Endothelial cell of umbilical vein (primary cell): ENCODE measurements around the gene SYNPO2. TPM values are rescaled to one million over a fixed set of nuclear protein-coding genes. Genes with fewer than 3 reads are reported as not detected.

Experiments
- BruUV-seq: library from RNA; stranded (reverse); fragments of 400-500 nt; replicated peaks from 2 replicates; lab custom pipeline; 2021; lab: Mats Ljungman, UMichigan
- CTCF ChIA-PET: fragments of 300-600, 350-600 bp; sonication (Branson Sonifier 250); formaldehyde crosslinking; loops from one replicate; lab custom pipeline; 2021; ENCODE audit warnings: antibody characterized with exemption, inconsistent platforms; lab: Charles Lee
- POLR2A ChIA-PET: fragments of 300-600, 350-600 bp; sonication (Branson Sonifier 250); formaldehyde crosslinking; loops from one replicate; lab custom pipeline; 2021; ENCODE audit warnings: antibody characterized with exemption, inconsistent platforms; lab: Charles Lee
- DNase-seq: peaks from one replicate; pipeline ENCODE4 v3.0.0-alpha.2; 2011; ENCODE audit warnings: low read depth, low spot score
- FAIRE-seq: peaks from 2 replicates; lab custom pipeline; 2011; peaks lifted over from hg19 to GRCh38; lab: Jason Lieb, UNC
- H2AFZ ChIP-seq: 2 replicates; pipeline ENCODE4 v1.6.0; 2012; ENCODE audit warnings: low read depth, low read length, control low read depth, inconsistent platforms
- H3K27ac ChIP-seq: 2 replicates; pipeline ENCODE4 v1.5.1; 2011; ENCODE audit warnings: low read depth, mild to moderate bottlenecking, control low read depth, low read length, moderate library complexity; ENCODE audit not compliant: insufficient read depth
- H3K27me3 ChIP-seq, 2 experiments: 2 replicates each; pipeline versions ENCODE4 v1.6.0 to v1.6.1; 2011; ENCODE audit warnings: low read length in 2 of 2, mixed read lengths in 1 of 2; ENCODE audit not compliant: control insufficient read depth in 2 of 2, insufficient read depth in 2 of 2
- H3K36me3 ChIP-seq, 2 experiments: 2 replicates in 1 of 2; 3 replicates in 1 of 2; pipeline ENCODE4 v1.5.1; 2011; ENCODE audit warnings: low read length in 2 of 2, mild to moderate bottlenecking in 1 of 2, moderate library complexity in 1 of 2; ENCODE audit not compliant: control insufficient read depth in 2 of 2, insufficient read depth in 2 of 2; ENCODE audit errors: extremely low read depth in 1 of 2
- H3K4me1 ChIP-seq: 3 replicates; pipeline ENCODE4 v1.5.1; 2011; ENCODE audit warnings: mild to moderate bottlenecking, low read length; ENCODE audit not compliant: control insufficient read depth, insufficient read depth; ENCODE audit errors: extremely low read depth
- H3K4me2 ChIP-seq: 2 replicates; pipeline ENCODE4 v1.6.1; 2011; ENCODE audit warnings: low read length, control low read depth, mixed read lengths; ENCODE audit not compliant: insufficient read depth
- H3K4me3 ChIP-seq, 3 experiments: fragments of 200-600 bp in 1 of 3; sonication (generic), shearing (Covaris generic) in 1 of 3; replicated peaks in 1 of 3; 2 replicates each; pipeline ENCODE4 v1.5.1; 2011 to 2016; ENCODE audit warnings: control low read depth in 3 of 3, low read length in 3 of 3, mild to moderate bottlenecking in 2 of 3, inconsistent platforms in 1 of 3, low read depth in 1 of 3, moderate library complexity in 1 of 3; ENCODE audit not compliant: insufficient read depth in 1 of 3
- H3K79me2 ChIP-seq: 2 replicates; pipeline ENCODE4 v1.6.0; 2012; ENCODE audit warnings: low read length, inconsistent platforms; ENCODE audit not compliant: control insufficient read depth, insufficient read depth
- H3K9ac ChIP-seq: replicated peaks from 2 replicates; pipeline ENCODE3; 2011; ENCODE audit warnings: low read length, control low read depth; ENCODE audit not compliant: insufficient read depth; ENCODE audit errors: extremely low read depth
- H3K9me1 ChIP-seq: replicated peaks from 3 replicates; pipeline ENCODE4 v1.6.0; 2011; ENCODE audit warnings: mild to moderate bottlenecking, low read length; ENCODE audit not compliant: control insufficient read depth, insufficient read depth; ENCODE audit errors: extremely low read depth
- H3K9me3 ChIP-seq: replicated peaks from 2 replicates; pipeline ENCODE4 v1.5.1; 2012; ENCODE audit warnings: low read length, inconsistent platforms; ENCODE audit not compliant: control insufficient read depth, insufficient read depth
- H4K20me1 ChIP-seq: replicated peaks from 2 replicates; pipeline ENCODE3; 2011; ENCODE audit warnings: mild to moderate bottlenecking, low read length; ENCODE audit not compliant: control insufficient read depth, insufficient read depth; ENCODE audit errors: extremely low read depth
- CTCF ChIP-seq, 2 donors: IDR thresholded peaks; 1 replicate in 1 of 2; 2 replicates in 1 of 2; pipeline ENCODE4 v1.5.1; 2011; ENCODE audit warnings: low read length in 2 of 2, mild to moderate bottlenecking in 2 of 2, moderate library complexity in 2 of 2, control low read depth in 1 of 2, inconsistent platforms in 1 of 2, low read depth in 1 of 2; ENCODE audit not compliant: insufficient read depth in 1 of 2; ENCODE audit errors: extremely low read depth in 1 of 2
- EZH2 ChIP-seq: IDR thresholded peaks from 2 replicates; pipeline ENCODE4 v1.6.1; 2012; ENCODE audit warnings: borderline replicate concordance, low read depth, mild to moderate bottlenecking, moderate library complexity, low read length, inconsistent platforms; ENCODE audit not compliant: severe bottlenecking
- FOS ChIP-seq: IDR thresholded peaks from 2 replicates; pipeline ENCODE4 v1.6.1; 2011; ENCODE audit warnings: mild to moderate bottlenecking, low read length, moderate library complexity, borderline replicate concordance; ENCODE audit not compliant: insufficient read depth
- GATA2 ChIP-seq: IDR thresholded peaks from 2 replicates; pipeline ENCODE4 v1.7.0; 2011; ENCODE audit warnings: low read depth, mild to moderate bottlenecking, moderate library complexity, mixed read lengths, low read length; ENCODE audit not compliant: insufficient read length, insufficient read depth
- JUN ChIP-seq: IDR thresholded peaks from 2 replicates; pipeline ENCODE4 v1.6.1; 2011; ENCODE audit warnings: borderline replicate concordance, low read depth; ENCODE audit not compliant: insufficient read length, insufficient read depth
- MAX ChIP-seq: IDR thresholded peaks from 2 replicates; pipeline ENCODE4 v1.6.1; 2011; ENCODE audit not compliant: insufficient read depth, insufficient read length
- MYC ChIP-seq: IDR thresholded peaks from one replicate; pipeline ENCODE4 v1.6.1; 2011; ENCODE audit warnings: mild to moderate bottlenecking, low read depth, low read length
- POLR2A ChIP-seq: IDR thresholded peaks from 2 replicates; pipeline ENCODE4 v1.6.1; 2012; ENCODE audit warnings: low read depth, mild to moderate bottlenecking, control low read depth, low read length
- POLR2AphosphoS5 ChIP-seq: IDR thresholded peaks from 2 replicates; pipeline ENCODE4 v1.6.1; 2012; ENCODE audit warnings: low read depth, mild to moderate bottlenecking, control low read depth, low read length, moderate library complexity; ENCODE audit not compliant: insufficient read depth
- dilution Hi-C: fragments of 300-500 bp; cut with MboI; formaldehyde crosslinking; loops from one replicate; pipeline ENCODE4 v1.15.0; 2019; ENCODE audit warnings: low sequenced_read_pairs; ENCODE audit not compliant: extremely low pct_ligation_motif_present
- intact Hi-C: fragments of 100-400 bp; cut with micrococcal nuclease; formaldehyde crosslinking; loops from one replicate; pipeline ENCODE4 v1.10.0; 2022
- polyA plus RNA-seq, 4 experiments: library from polyadenylated mRNA; depleted of rRNA in 3 of 4; stranded (reverse) in 3 of 4; unstranded in 1 of 4; fragments of >200 nt; gene quantifications; 2 replicates each; pipeline versions ENCODE4 v1.2.1 to v1.2.3, GENCODE V29; 2011 to 2012; ENCODE audit warnings: missing spikeins in 1 of 4
- total RNA-seq: library from RNA; stranded (reverse); gene quantifications from 2 replicates; pipeline ENCODE4 v1.2.3, GENCODE V29; 2021

The SYNPO2 gene
- total and polyA plus RNA-seq, 2 donors (not counting 3 experiments of a cell fraction or from before 2014, with no cell fraction given), result 0.06 to 0.13 TPM

- Histone ChIP-seq H3K4me1 (peaks cover 43% of the 10 kb centered on the region), H2AFZ (no peak overlapping the region), H3K9ac (no peak overlapping the region), H3K9me3 (no peaks in the 10 kb centered on the region), H3K4me2 (no peak overlapping the region), H3K36me3 (no peaks in the 10 kb centered on the region), H3K27me3 (no peaks in the 10 kb centered on the region), H3K27ac (no peak overlapping the region), H4K20me1 (no peaks in the 10 kb centered on the region), H3K9me1 (no peaks in the 10 kb centered on the region), H3K4me3 (no peak overlapping the region), H3K79me2 (no peaks in the 10 kb centered on the region)
- DNase-seq, result no peak
- POLR2A ChIA-PET, result no interaction called here
- TF ChIP-seq GATA2 (no peak), EZH2 (no peak), POLR2AphosphoS5 (no peak), MYC (no peak), CTCF (IDR thresholded peaks at IDR 0.05; ENCODE audit: extremely low read depth in 1 of 2, insufficient read depth in 1 of 2, low read depth in 1 of 2, low read length in 2 of 2) (no peak), FOS (no peak), JUN (no peak), MAX (no peak), POLR2A (no peak)
- CTCF ChIA-PET, result interaction anchor here (1.4 to 1.5 kb wide), 2 partner anchors 19 to 165 kb away, joined by 3 read pairs; no protein-coding TSS in a partner anchor
- intact Hi-C loops (loop anchor here (10.0 kb wide), 1 partner anchor 270 kb away; the partner anchor contains the start of gene SEC24D), dilution Hi-C loops (no loop called here)
- no TSS peak for BruUV-seq
- no peak for FAIRE-seq
Measured at GRCh38 chr4:119104644-119105273, 216.1 kb downstream of the SYNPO2 start.
